Hematopoietic multipotent progenitor cell treated with erythropoietin and hydrocortisone succinate and interleukin-3 and kit ligand, for 8 days (in vitro differentiated cells): ENCODE results near the gene C1orf122.

ENCODE experiments used
- DNase-seq: peaks from one replicate; pipeline ENCODE4 v3.0.0-alpha.2; 2015

The C1orf122 gene

DNA sequence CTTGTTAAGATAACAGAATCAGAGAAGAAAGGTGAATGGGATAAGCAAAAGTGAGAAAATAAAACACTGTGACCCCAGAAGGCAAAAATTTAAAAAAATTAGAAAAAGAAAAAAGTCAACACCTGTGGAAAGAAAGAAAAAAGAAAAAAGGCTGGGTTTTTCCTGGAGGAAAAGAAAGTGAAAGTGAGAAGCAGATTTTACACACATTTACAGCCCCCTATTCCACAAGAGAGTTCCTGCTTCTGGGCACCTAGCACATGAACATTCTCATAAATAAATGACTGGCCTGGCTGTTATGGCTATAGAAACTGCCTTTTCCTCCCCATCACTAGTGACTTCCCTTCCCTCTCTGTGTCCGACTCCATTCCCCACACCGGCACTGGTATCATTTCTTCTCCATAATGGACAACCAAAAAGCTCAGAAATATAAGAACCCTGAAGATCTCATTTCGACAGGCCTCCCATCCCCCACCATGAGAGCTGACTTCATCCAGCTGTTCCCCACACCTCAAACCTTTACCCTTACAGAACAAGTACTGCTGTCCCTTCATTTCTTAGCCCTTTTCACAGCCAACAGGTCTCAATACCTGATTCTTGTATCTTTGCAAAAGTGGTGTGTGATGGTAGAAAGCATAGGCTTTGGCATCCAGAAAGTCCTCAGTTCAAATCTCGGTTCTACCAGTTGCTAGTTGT, 39.2 kb downstream of the C1orf122 start:
- DNase-seq: no peak

- no peak for DNase-seq
These were observed 41.9 kb downstream of the C1orf122 start for GRCh38 chr1:37849480-37849879.

DNA sequence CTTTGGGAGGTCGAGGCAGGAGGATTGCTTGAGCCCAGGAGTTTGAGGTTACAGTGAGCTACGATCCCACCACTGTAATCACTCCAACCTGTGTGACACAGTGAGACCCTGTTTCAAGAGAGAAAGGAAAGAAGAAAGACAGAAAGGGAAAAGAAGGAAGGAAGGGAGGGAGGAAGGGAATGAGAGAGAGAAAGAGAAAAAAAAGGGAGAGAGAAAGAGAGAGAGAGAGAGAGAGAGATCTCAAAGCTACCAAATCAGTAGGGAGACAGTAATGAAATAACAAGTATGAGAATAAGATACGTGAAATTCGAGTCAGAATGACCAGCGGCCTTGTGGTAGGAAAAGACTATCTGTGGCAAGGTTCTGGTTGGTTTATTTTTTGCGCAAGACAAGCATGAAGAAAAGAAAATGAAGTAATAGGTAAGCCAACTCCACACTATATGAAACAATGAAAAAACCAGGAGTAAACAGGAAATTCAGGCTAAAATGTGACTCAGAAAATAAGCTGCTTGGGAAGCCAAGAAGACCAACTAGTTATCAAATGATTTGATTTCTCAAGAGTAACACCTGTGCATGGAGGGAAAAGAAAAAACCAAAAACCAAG, 42.9 kb downstream of the C1orf122 start:
- DNase-seq: no peak

- no peak for DNase-seq
These were observed 43.7 kb downstream of the C1orf122 start for GRCh38 chr1:37851262-37851661.

- no peak for DNase-seq
These were observed 44.2 kb downstream of the C1orf122 start for GRCh38 chr1:37851782-37852210.

- no peak for DNase-seq
These were observed 45.6 kb downstream of the C1orf122 start for GRCh38 chr1:37853157-37853556.

DNA sequence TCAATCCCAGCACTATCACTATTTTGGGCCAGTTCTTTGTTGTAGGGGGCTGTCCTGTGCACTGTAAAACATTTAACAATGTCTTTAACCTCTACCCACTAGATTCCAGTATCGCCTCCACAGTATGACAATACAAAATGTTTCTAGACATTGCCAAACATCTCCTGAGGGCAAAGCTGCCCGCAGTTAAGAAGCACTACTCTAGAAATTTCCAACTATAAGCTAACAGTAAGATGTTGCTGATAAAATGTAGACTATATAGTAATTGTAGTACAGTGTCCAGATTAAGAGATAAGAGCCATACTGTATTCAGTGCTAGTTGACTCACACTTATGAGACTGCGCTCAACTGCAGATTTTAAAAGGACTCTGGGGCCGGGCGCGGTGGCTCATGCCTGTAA, 46.8 kb downstream of the C1orf122 start:
- no peak for DNase-seq
